Astrocyte (in vitro differentiated cells and primary cell): ENCODE data around the gene ANGEL2. TPM values are rescaled to one million over a fixed set of nuclear protein-coding genes. Genes with fewer than 3 reads are reported as not detected.

ENCODE experiments used
- DNase-seq: peaks from one replicate; pipeline ENCODE4 v3.0.0-alpha.2; 2010; ENCODE audit warnings: low read depth
- FAIRE-seq: peaks from 2 replicates; lab custom pipeline; 2011; peaks lifted over from hg19 to GRCh38; lab: Jason Lieb, UNC
- H2AFZ ChIP-seq: 2 replicates; pipeline ENCODE4 v1.6.0; 2012; ENCODE audit warnings: low read depth, low read length, inconsistent platforms
- H3K27ac ChIP-seq: 2 replicates; pipeline ENCODE4 v1.5.1; 2011; ENCODE audit warnings: low read depth, low read length, inconsistent platforms
- H3K27me3 ChIP-seq: 2 replicates; pipeline ENCODE4 v1.6.0; 2011; ENCODE audit warnings: low read length, inconsistent platforms; ENCODE audit not compliant: insufficient read depth
- H3K36me3 ChIP-seq: 2 replicates; pipeline ENCODE4 v1.5.1; 2011; ENCODE audit warnings: low read length, inconsistent platforms; ENCODE audit not compliant: insufficient read depth
- H3K4me1 ChIP-seq: 2 replicates; pipeline ENCODE4 v1.5.1; 2011; ENCODE audit warnings: low read length, inconsistent platforms; ENCODE audit not compliant: insufficient read depth
- H3K4me2 ChIP-seq: 2 replicates; pipeline ENCODE4 v1.6.0; 2012; ENCODE audit warnings: low read length, inconsistent platforms
- H3K4me3 ChIP-seq: 2 replicates; pipeline ENCODE4 v1.5.1; 2011; ENCODE audit warnings: low read depth, mild to moderate bottlenecking, low read length, inconsistent platforms; ENCODE audit not compliant: insufficient read depth
- H3K79me2 ChIP-seq: 2 replicates; pipeline ENCODE4 v1.6.0; 2012; ENCODE audit warnings: mild to moderate bottlenecking, low read length, inconsistent platforms; ENCODE audit not compliant: insufficient read depth
- H3K9ac ChIP-seq: 2 replicates; pipeline ENCODE4 v1.6.0; 2012; ENCODE audit warnings: mild to moderate bottlenecking, low read length, inconsistent platforms
- H3K9me3 ChIP-seq: 2 replicates; pipeline ENCODE4 v1.5.1; 2012; ENCODE audit warnings: low read depth, mild to moderate bottlenecking, low read length, inconsistent platforms; ENCODE audit not compliant: insufficient read depth
- H4K20me1 ChIP-seq: 2 replicates; pipeline ENCODE4 v1.6.0; 2012; ENCODE audit warnings: low read length, inconsistent platforms; ENCODE audit not compliant: insufficient read depth
- H3K27ac Mint-ChIP-seq: one replicate; pipeline ENCODE4 v1.8.0; 2021; ENCODE audit warnings: mild to moderate bottlenecking, mixed read lengths; ENCODE audit not compliant: unreplicated experiment
- H3K27me3 Mint-ChIP-seq: one replicate; pipeline ENCODE4 v1.8.0; 2021; ENCODE audit warnings: low read depth, mixed read lengths; ENCODE audit not compliant: unreplicated experiment
- H3K36me3 Mint-ChIP-seq: one replicate; pipeline ENCODE4 v1.8.0; 2021; ENCODE audit warnings: low read depth, mixed read lengths; ENCODE audit not compliant: unreplicated experiment
- H3K4me1 Mint-ChIP-seq: one replicate; pipeline ENCODE4 v1.8.0; 2021; ENCODE audit warnings: low read depth, mixed read lengths; ENCODE audit not compliant: unreplicated experiment
- H3K4me3 Mint-ChIP-seq: one replicate; pipeline ENCODE4 v1.8.0; 2021; ENCODE audit warnings: mild to moderate bottlenecking, moderate library complexity, mixed read lengths; ENCODE audit not compliant: unreplicated experiment
- H3K9me3 Mint-ChIP-seq: one replicate; pipeline ENCODE4 v1.8.0; 2021; ENCODE audit warnings: mild to moderate bottlenecking, mixed read lengths; ENCODE audit not compliant: unreplicated experiment
- EZH2 ChIP-seq: IDR thresholded peaks from 2 replicates; pipeline ENCODE4 v1.6.1; 2012; ENCODE audit warnings: mild to moderate bottlenecking, low read length, inconsistent platforms; ENCODE audit not compliant: insufficient read depth
- total RNA-seq: library from RNA; stranded (reverse); gene quantifications from 2 replicates; pipeline ENCODE4 v1.2.1, GENCODE V29; 2021
- TF ChIP-seq, protein P1 (sequence below): IDR thresholded peaks from 2 replicates; pipeline ENCODE4 v1.5.1; 2011; ENCODE audit warnings: low read depth, mild to moderate bottlenecking, inconsistent platforms, low read length, moderate library complexity; ENCODE audit not compliant: insufficient read depth

Gene ANGEL2
- total RNA-seq, 1 donor from 2014 or later: 21.6 TPM

DNA sequence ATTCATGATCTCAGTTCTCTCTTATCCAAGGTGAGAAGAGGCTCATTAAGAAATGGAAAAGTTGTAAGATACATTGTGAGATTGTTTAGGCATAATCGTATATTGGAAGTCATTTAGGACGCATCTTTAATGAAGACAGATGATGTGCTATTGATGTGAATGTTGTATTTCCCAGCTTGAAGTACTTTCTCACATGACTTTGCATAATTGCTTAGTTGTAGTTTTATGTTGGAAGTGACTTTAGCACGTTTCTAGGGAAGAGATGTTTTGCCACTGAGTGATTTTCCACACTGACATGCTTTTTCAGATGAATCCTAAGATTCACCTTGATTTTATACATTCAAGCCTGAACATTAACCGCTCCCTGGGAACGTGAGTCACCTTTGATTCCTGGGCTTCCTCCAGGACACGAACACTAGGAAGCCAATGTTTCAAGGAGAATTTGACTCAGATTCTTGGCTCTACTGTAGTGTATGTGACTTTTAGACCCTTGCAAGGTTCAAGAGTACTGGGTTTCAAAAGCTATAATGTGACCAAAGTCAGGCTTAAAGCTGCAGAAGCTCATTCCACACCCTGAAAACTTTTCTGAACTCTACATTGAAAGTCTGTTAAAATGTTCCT, 27.9 kb downstream of the ANGEL2 start:
- peak; percentile 68 for DNase-seq
- H4K20me1 ChIP-seq: no peaks in the 10 kb centered on the region
- H3K9ac ChIP-seq: no peak overlapping the region
- H3K9me3 ChIP-seq: no peaks in the 10 kb centered on the region
- no peaks in the 10 kb centered on the region for H3K27me3 ChIP-seq
- peak overlapping the region; percentile 0 for H3K4me2 ChIP-seq
- no peak overlapping the region for H3K4me3 ChIP-seq
- no peak for FAIRE-seq
- Mint-ChIP-seq H3K27me3 (peaks cover 6% of the 10 kb centered on the region), H3K4me1 (peaks cover 3% of the 10 kb centered on the region), H3K27ac (peak overlapping the region; percentile 34), H3K9me3 (no peaks in the 10 kb centered on the region), H3K36me3 (peaks cover 4% of the 10 kb centered on the region), H3K4me3 (no peak overlapping the region)
- no peak overlapping the region for H2AFZ ChIP-seq
- H3K27ac ChIP-seq: no peak overlapping the region
- H3K4me1 ChIP-seq: peaks cover 6% of the 10 kb centered on the region
- no peaks in the 10 kb centered on the region for H3K79me2 ChIP-seq
- TF ChIP-seq, protein P1, sequence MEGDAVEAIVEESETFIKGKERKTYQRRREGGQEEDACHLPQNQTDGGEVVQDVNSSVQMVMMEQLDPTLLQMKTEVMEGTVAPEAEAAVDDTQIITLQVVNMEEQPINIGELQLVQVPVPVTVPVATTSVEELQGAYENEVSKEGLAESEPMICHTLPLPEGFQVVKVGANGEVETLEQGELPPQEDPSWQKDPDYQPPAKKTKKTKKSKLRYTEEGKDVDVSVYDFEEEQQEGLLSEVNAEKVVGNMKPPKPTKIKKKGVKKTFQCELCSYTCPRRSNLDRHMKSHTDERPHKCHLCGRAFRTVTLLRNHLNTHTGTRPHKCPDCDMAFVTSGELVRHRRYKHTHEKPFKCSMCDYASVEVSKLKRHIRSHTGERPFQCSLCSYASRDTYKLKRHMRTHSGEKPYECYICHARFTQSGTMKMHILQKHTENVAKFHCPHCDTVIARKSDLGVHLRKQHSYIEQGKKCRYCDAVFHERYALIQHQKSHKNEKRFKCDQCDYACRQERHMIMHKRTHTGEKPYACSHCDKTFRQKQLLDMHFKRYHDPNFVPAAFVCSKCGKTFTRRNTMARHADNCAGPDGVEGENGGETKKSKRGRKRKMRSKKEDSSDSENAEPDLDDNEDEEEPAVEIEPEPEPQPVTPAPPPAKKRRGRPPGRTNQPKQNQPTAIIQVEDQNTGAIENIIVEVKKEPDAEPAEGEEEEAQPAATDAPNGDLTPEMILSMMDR: no peak
- no peak for TF ChIP-seq EZH2
- H3K36me3 ChIP-seq: peaks cover 7% of the 10 kb centered on the region

DNA sequence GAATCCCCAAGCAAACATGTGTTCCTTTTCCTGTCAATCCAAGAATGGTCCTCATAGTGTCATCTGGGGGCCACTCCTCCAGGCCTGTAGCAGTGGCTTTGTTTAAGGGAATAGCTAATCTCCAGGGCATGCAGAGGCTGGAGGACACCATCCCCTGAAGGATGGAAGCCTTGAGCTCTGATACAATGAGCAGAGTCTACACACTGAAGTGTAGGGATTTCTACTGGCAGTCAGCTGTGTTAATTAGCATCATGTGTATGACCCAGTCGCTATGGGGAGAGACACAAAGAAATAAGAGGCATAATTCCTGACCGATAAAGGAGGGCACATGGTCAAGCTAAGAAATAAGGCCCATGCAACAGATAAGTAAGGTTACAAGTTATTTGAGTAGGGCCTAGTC, 29.1 kb downstream of the ANGEL2 start:
- FAIRE-seq (no peak), DNase-seq (no peak)
- Histone ChIP-seq H3K79me2 (no peaks in the 10 kb centered on the region), H4K20me1 (no peaks in the 10 kb centered on the region), H3K4me2 (no peak overlapping the region), H3K27ac (no peak overlapping the region), H3K4me3 (no peak overlapping the region), H2AFZ (no peak overlapping the region), H3K9me3 (no peaks in the 10 kb centered on the region), H3K36me3 (peaks cover 7% of the 10 kb centered on the region), H3K9ac (no peak overlapping the region), H3K4me1 (peaks cover 6% of the 10 kb centered on the region), H3K27me3 (no peaks in the 10 kb centered on the region)
- peaks cover 6% of the 10 kb centered on the region for H3K36me3 Mint-ChIP-seq
- no peak overlapping the region for H3K4me3 Mint-ChIP-seq
- H3K9me3 Mint-ChIP-seq: no peaks in the 10 kb centered on the region
- H3K27ac Mint-ChIP-seq: no peak overlapping the region
- TF ChIP-seq, protein P1: no peak
- no peak for TF ChIP-seq EZH2
- peaks cover 6% of the 10 kb centered on the region for H3K4me1 Mint-ChIP-seq
- peaks cover 6% of the 10 kb centered on the region for H3K27me3 Mint-ChIP-seq
